ENCODE results near the gene RHEX. TPM values are rescaled to one million over a fixed set of nuclear protein-coding genes. Genes with fewer than 3 reads are reported as not detected.

Gene RHEX
- polyA plus RNA-seq, 3 donors = not detected

- Histone ChIP-seq H3K36me3 (replicated peaks in 1 of 2; ENCODE audit: control insufficient read depth in 1 of 2, insufficient read depth in 2 of 2, low read length in 2 of 2) (no peaks in the 10 kb centered on the region), H2AFZ (ENCODE audit: insufficient read depth, low read depth, low read length, poor library complexity, severe bottlenecking) (no peak overlapping the region), H3K9me3 (replicated peaks in 1 of 2; ENCODE audit: control insufficient read depth in 1 of 2, insufficient read depth in 1 of 2, low read length in 2 of 2) (no peaks in the 10 kb centered on the region), H3K9ac (ENCODE audit: insufficient read depth, low read length, poor library complexity, severe bottlenecking) (no peak overlapping the region), H4K20me1 (ENCODE audit: insufficient read depth, low read length) (no peaks in the 10 kb centered on the region), H3K4me3 (replicated peaks in 1 of 3; ENCODE audit: low read depth in 2 of 3, low read length in 3 of 3) (no peak overlapping the region), H3K79me2 (ENCODE audit: insufficient read depth, low read length) (no peaks in the 10 kb centered on the region), H3K27me3 (ENCODE audit: control insufficient read depth in 2 of 2, insufficient read depth in 2 of 2, low read length in 2 of 2) (no peaks in the 10 kb centered on the region), H3K4me2 (replicated peaks; ENCODE audit: extremely low read depth, low read length, poor library complexity, severe bottlenecking) (no peak overlapping the region), H3K27ac (ENCODE audit: low read depth in 1 of 2, low read length in 2 of 2) (no peak overlapping the region), H3K4me1 (ENCODE audit: control insufficient read depth in 1 of 2, insufficient read depth in 2 of 2, low read length in 2 of 2) (peaks cover 54 to 67% of the 10 kb centered on the region in 2 donors)
- TF ChIP-seq CTCF (IDR thresholded peaks at IDR 0.05) = no peak
- DNase-seq = peak in 1 of 3 donors; percentile 41
- no peaks in the 10 kb centered on the region for H3K36me3 Mint-ChIP-seq
- H3K4me1 Mint-ChIP-seq = peaks cover 61% of the 10 kb centered on the region
- intact Hi-C loops (cut with micrococcal nuclease) = no loop called here
- no peak overlapping the region for H3K4me3 Mint-ChIP-seq
- WGBS (ENCODE audit: insufficient coverage) = no CpG with 5 or more reads among the region's 1 CpG
- peaks cover 0 to 1% (median 0%) of the 10 kb centered on the region in 7 donors for H3K9me3 Mint-ChIP-seq
- H3K27me3 Mint-ChIP-seq (ENCODE audit: low read depth in 3 of 3) = no peaks in the 10 kb centered on the region
- no peak overlapping the region for H3K27ac Mint-ChIP-seq
Observed at GRCh38 chr1:206079135-206079534, 26.2 kb downstream of the RHEX start.

DNA sequence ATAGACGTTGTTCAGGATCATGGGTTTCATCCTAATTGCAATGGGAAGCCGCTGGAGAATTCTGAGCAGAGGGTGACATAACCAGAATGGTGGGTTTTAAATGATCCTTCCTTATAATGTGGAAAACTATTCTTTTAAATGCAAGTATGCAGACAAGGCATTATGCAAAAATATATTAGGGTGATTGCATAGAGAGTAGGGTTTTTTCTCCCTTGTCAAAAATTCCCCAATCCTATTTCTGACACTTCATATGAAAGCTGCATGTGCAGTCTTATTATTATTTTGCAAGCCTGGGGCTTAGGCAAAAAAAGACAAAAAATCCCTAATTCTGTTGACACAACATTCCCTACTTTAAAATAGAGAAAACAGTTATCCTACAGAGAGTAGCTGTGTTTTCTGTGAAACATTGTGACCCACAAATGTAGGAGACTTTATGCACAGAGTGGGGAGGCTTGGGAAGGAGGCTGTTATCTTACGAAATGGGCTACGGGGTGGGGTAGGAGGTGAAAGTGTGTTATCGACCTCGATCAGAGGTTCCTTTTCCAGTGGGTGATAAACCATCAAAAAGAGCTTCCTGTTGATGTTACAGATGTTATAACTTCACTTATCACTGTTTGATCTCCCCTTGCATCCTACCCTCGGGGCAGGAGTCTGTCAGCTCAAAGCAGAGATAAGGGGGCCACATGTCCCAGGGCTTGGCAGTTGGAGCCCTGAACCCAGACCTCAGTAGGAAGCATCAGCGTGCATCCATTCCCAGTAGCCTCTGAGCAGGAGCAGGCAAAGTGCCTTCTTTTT is 27.2 kb downstream of the RHEX start:
- H3K27ac ChIP-seq (ENCODE audit: low read depth in 1 of 2, low read length in 2 of 2) = no peak overlapping the region
- no peaks in the 10 kb centered on the region for H3K36me3 Mint-ChIP-seq
- H3K79me2 ChIP-seq (ENCODE audit: insufficient read depth, low read length) = no peaks in the 10 kb centered on the region
- no peak overlapping the region for H3K4me3 ChIP-seq (replicated peaks in 1 of 3; ENCODE audit: low read depth in 2 of 3, low read length in 3 of 3)
- TF ChIP-seq CTCF (IDR thresholded peaks at IDR 0.05) = no peak
- no peak overlapping the region for H3K9ac ChIP-seq (ENCODE audit: insufficient read depth, low read length, poor library complexity, severe bottlenecking)
- peaks cover 51% of the 10 kb centered on the region for H3K4me1 Mint-ChIP-seq
- H3K27me3 ChIP-seq (ENCODE audit: control insufficient read depth in 2 of 2, insufficient read depth in 2 of 2, low read length in 2 of 2) = no peaks in the 10 kb centered on the region
- WGBS (ENCODE audit: insufficient coverage) = 6% methylated on average over 2 of the region's 8 CpGs
- no peak overlapping the region for H3K4me2 ChIP-seq (replicated peaks; ENCODE audit: extremely low read depth, low read length, poor library complexity, severe bottlenecking)
- no peaks in the 10 kb centered on the region for H3K9me3 ChIP-seq (replicated peaks in 1 of 2; ENCODE audit: control insufficient read depth in 1 of 2, insufficient read depth in 1 of 2, low read length in 2 of 2)
- H4K20me1 ChIP-seq (ENCODE audit: insufficient read depth, low read length) = no peaks in the 10 kb centered on the region
- intact Hi-C loops (cut with micrococcal nuclease) = no loop called here
- peaks cover 0 to 1% (median 0%) of the 10 kb centered on the region in 7 donors for H3K9me3 Mint-ChIP-seq
- H3K36me3 ChIP-seq (replicated peaks in 1 of 2; ENCODE audit: control insufficient read depth in 1 of 2, insufficient read depth in 2 of 2, low read length in 2 of 2) = no peaks in the 10 kb centered on the region
- H3K4me3 Mint-ChIP-seq = peak overlapping the region in 1 of 2 donors; percentile 39
- DNase-seq = no peak
- peaks cover 44 to 57% of the 10 kb centered on the region in 2 donors for H3K4me1 ChIP-seq (ENCODE audit: control insufficient read depth in 1 of 2, insufficient read depth in 2 of 2, low read length in 2 of 2)
- peak overlapping the region in 1 of 7 donors; percentile 21 for H3K27ac Mint-ChIP-seq
- no peaks in the 10 kb centered on the region for H3K27me3 Mint-ChIP-seq (ENCODE audit: low read depth in 3 of 3)
- no peak overlapping the region for H2AFZ ChIP-seq (ENCODE audit: insufficient read depth, low read depth, low read length, poor library complexity, severe bottlenecking)
